Activated CD8-positive, alpha-beta T cell treated with anti-CD3 and anti-CD28 coated beads, Interleukin-2, amount 10 ng/mL, durations not matched to agents 7 days and 5 days (primary cell): Measurements from ENCODE around the gene FAM118B. TPM values are rescaled to one million over a fixed set of nuclear protein-coding genes. Genes with fewer than 3 reads are reported as not detected.

Experiments used
- ATAC-seq: fragments of 150-1000 bp; cut with Tn5 transposase; one replicate; pipeline ENCODE4 v1.10.0; 2021; ENCODE audit warnings: moderate library complexity
- CTCF ChIA-PET: fragments of 350-600 bp; sonication (Branson Sonifier 250); formaldehyde crosslinking; loops from one replicate; lab custom pipeline; 2021; ENCODE audit warnings: antibody characterized with exemption; lab: Charles Lee
- POLR2A ChIA-PET: fragments of 350-600 bp; sonication (Branson Sonifier 250); formaldehyde crosslinking; loops from one replicate; lab custom pipeline; 2021; ENCODE audit warnings: antibody characterized with exemption; lab: Charles Lee
- DNase-seq: peaks from one replicate; pipeline ENCODE4 v3.0.0-alpha.2; 2020
- H3K27ac Mint-ChIP-seq: one replicate; pipeline ENCODE4 v1.8.0; 2021; ENCODE audit warnings: mild to moderate bottlenecking, mixed read lengths
- H3K27me3 Mint-ChIP-seq: one replicate; pipeline ENCODE4 v1.8.0; 2021; ENCODE audit warnings: low read depth, mixed read lengths
- H3K36me3 Mint-ChIP-seq: one replicate; pipeline ENCODE4 v1.8.0; 2021; ENCODE audit warnings: low read depth, mixed read lengths
- H3K4me1 Mint-ChIP-seq: one replicate; pipeline ENCODE4 v1.8.0; 2021; ENCODE audit warnings: low read depth, mixed read lengths
- H3K4me3 Mint-ChIP-seq: one replicate; pipeline ENCODE4 v1.8.0; 2021; ENCODE audit warnings: mild to moderate bottlenecking, mixed read lengths
- H3K9me3 Mint-ChIP-seq: one replicate; pipeline ENCODE4 v1.8.0; 2022; ENCODE audit warnings: mixed read lengths; ENCODE audit not compliant: insufficient read depth
- total RNA-seq, 2 experiments: library from RNA; stranded (reverse); gene quantifications; one replicate each; pipeline ENCODE4 v1.2.3, GENCODE V29; 2021

FAM118B gene
- total RNA-seq, 2 experiments from 2014 or later, result 11.8 to 12.8 TPM

GRCh38 chr11:126262216-126262615 lies 50.6 kb downstream of the FAM118B start:
- Mint-ChIP-seq H3K9me3 (no peaks in the 10 kb centered on the region), H3K4me3 (no peak overlapping the region), H3K27me3 (no peaks in the 10 kb centered on the region), H3K36me3 (peaks cover 67% of the 10 kb centered on the region), H3K27ac (no peak overlapping the region), H3K4me1 (peaks cover 8% of the 10 kb centered on the region)
- ChIA-PET CTCF (interaction anchor here (1.1 kb wide), 1 partner anchor 11 kb away, joined by 3 read pairs; no protein-coding TSS in a partner anchor), POLR2A (interaction anchor here (1.3 kb wide), 1 partner anchor 19 kb away, joined by 4 read pairs; no protein-coding TSS in a partner anchor)
- ATAC-seq (no peak), DNase-seq (no peak)

- Mint-ChIP-seq H3K4me1 (peaks cover 17% of the 10 kb centered on the region), H3K9me3 (no peaks in the 10 kb centered on the region), H3K27me3 (no peaks in the 10 kb centered on the region), H3K4me3 (no peak overlapping the region), H3K36me3 (peaks cover 74% of the 10 kb centered on the region), H3K27ac (no peak overlapping the region)
- ChIA-PET POLR2A (interaction anchor here (1.0 to 1.3 kb wide), 2 partner anchors 18 to 52 kb away, joined by 3 to 4 read pairs; partner anchors contain the start of genes FAM118B and RPUSD4), CTCF (no interaction called here)
- ATAC-seq (no peak), DNase-seq (no peak)
These were observed 51.9 kb downstream of the FAM118B start for GRCh38 chr11:126263489-126263888.

GRCh38 chr11:126265811-126266210 lies 54.2 kb downstream of the FAM118B start:
- Mint-ChIP-seq H3K36me3 (peaks cover 64% of the 10 kb centered on the region), H3K4me3 (no peak overlapping the region)
- CTCF ChIA-PET, result no interaction called here

GRCh38 chr11:126267650-126268049 lies 56.1 kb downstream of the FAM118B start:
- ATAC-seq, result no peak
- H3K27me3 Mint-ChIP-seq, result no peaks in the 10 kb centered on the region
- peak overlapping the region; percentile 95 for H3K27ac Mint-ChIP-seq
- peaks cover 62% of the 10 kb centered on the region for H3K36me3 Mint-ChIP-seq
- DNase-seq, result no peak
- peaks cover 43% of the 10 kb centered on the region for H3K4me1 Mint-ChIP-seq
- ChIA-PET CTCF (interaction anchor here (1.3 to 1.4 kb wide), 2 partner anchors 15 to 74 kb away, joined by 3 to 4 read pairs; partner anchors contain the start of gene TIRAP), POLR2A (interaction anchor here (1.5 to 6.4 kb wide), 3 partner anchors 14 to 198 kb away, joined by 3 to 52 read pairs (median 10); partner anchors contain the start of genes FAM118B, RPUSD4 and TIRAP)
- peak overlapping the region; percentile 92 for H3K4me3 Mint-ChIP-seq
- H3K9me3 Mint-ChIP-seq, result no peaks in the 10 kb centered on the region

More at GRCh38 chr11:126265811-126266210, 54.2 kb downstream of the FAM118B start:
- no peaks in the 10 kb centered on the region for H3K27me3 Mint-ChIP-seq
- H3K9me3 Mint-ChIP-seq, result no peaks in the 10 kb centered on the region
- ATAC-seq (no peak), DNase-seq (no peak)
- POLR2A ChIA-PET, result no interaction called here
- H3K4me1 Mint-ChIP-seq, result peaks cover 34% of the 10 kb centered on the region
- peak overlapping the region; percentile 11 for H3K27ac Mint-ChIP-seq

GRCh38 chr11:126268361-126268707 lies 56.8 kb downstream of the FAM118B start:
- DNase-seq, result no peak
- peaks cover 63% of the 10 kb centered on the region for H3K36me3 Mint-ChIP-seq
- no peaks in the 10 kb centered on the region for H3K27me3 Mint-ChIP-seq
- H3K4me1 Mint-ChIP-seq, result peaks cover 45% of the 10 kb centered on the region
- peak overlapping the region; percentile 92 for H3K4me3 Mint-ChIP-seq
- ChIA-PET POLR2A (interaction anchor here (0.5 to 6.4 kb wide), 6 partner anchors 14 to 1336 kb away, joined by 3 to 52 read pairs (median 5); partner anchors contain the start of genes DCPS, FAM118B, RPUSD4 and TIRAP), CTCF (interaction anchor here (1.1 to 1.4 kb wide), 3 partner anchors 14 to 74 kb away, joined by 3 to 4 read pairs (median 4); partner anchors contain the start of gene TIRAP)
- peak overlapping the region; percentile 95 for H3K27ac Mint-ChIP-seq
- no peaks in the 10 kb centered on the region for H3K9me3 Mint-ChIP-seq
- ATAC-seq, result peak; percentile 2

- ATAC-seq, result peak; percentile 99
- Mint-ChIP-seq H3K27me3 (no peaks in the 10 kb centered on the region), H3K4me1 (peaks cover 45% of the 10 kb centered on the region), H3K4me3 (peak within 1 kb of the TSS; percentile 92), H3K9me3 (no peaks in the 10 kb centered on the region), H3K27ac (peak within 1 kb of the TSS; percentile 95), H3K36me3 (peaks cover 59% of the 10 kb centered on the region)
- DNase-seq, result peak; percentile 100
- POLR2A ChIA-PET, result interaction anchor here (0.5 to 6.4 kb wide), 8 partner anchors 13 to 1336 kb away, joined by 3 to 52 read pairs (median 4); partner anchors contain the start of genes DCPS, FAM118B, RPUSD4 and ST3GAL4
- CTCF ChIA-PET, result interaction anchor here (1.1 to 1.4 kb wide), 5 partner anchors 13 to 212 kb away, joined by 3 to 4 read pairs (median 4); partner anchors contain the start of gene TIRAP
These were observed 57.4 kb downstream of the FAM118B start, which contains the start of the genes FOXRED1 and SRPRA for GRCh38 chr11:126268708-126269579. TSS of gene FOXRED1 (plus strand) at chr11:126269154. CDS start at chr11:126269207, 53 bp downstream. TSS of gene SRPRA (minus strand) at chr11:126268895. CDS start at chr11:126268804, 91 bp downstream.

DNA sequence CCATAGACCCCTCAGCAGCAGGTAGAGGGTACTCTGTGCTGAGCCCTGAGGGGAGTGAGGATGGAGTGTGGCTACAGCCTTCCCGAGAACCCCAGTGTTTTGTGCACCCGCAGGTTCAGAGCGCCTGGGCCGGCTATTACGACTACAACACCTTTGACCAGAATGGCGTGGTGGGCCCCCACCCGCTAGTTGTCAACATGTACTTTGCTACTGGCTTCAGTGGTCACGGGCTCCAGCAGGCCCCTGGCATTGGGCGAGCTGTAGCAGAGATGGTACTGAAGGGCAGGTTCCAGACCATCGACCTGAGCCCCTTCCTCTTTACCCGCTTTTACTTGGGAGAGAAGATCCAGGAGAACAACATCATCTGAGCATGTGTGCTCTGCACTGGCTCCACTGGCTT lies 65.7 kb downstream of the FAM118B start:
- no peak overlapping the region for H3K27ac Mint-ChIP-seq
- DNase-seq (no peak), ATAC-seq (no peak)
- peaks cover 35% of the 10 kb centered on the region for H3K4me1 Mint-ChIP-seq
- no peaks in the 10 kb centered on the region for H3K27me3 Mint-ChIP-seq
- CTCF ChIA-PET, result no interaction called here
- H3K4me3 Mint-ChIP-seq, result no peak overlapping the region
- H3K36me3 Mint-ChIP-seq, result peaks cover 58% of the 10 kb centered on the region
- POLR2A ChIA-PET, result no interaction called here
- no peaks in the 10 kb centered on the region for H3K9me3 Mint-ChIP-seq

GRCh38 chr11:126277780-126278179 lies 66.2 kb downstream of the FAM118B start:
- ChIA-PET POLR2A (no interaction called here), CTCF (no interaction called here)
- Mint-ChIP-seq H3K27ac (no peak overlapping the region), H3K27me3 (no peaks in the 10 kb centered on the region), H3K9me3 (no peaks in the 10 kb centered on the region), H3K4me3 (no peak overlapping the region), H3K36me3 (peaks cover 53% of the 10 kb centered on the region), H3K4me1 (peaks cover 36% of the 10 kb centered on the region)
- DNase-seq (no peak), ATAC-seq (no peak)

- ATAC-seq, result no peak
- H3K27me3 Mint-ChIP-seq, result no peaks in the 10 kb centered on the region
- peak overlapping the region; percentile 86 for H3K27ac Mint-ChIP-seq
- ChIA-PET CTCF (interaction anchor here (1.0 kb wide), 2 partner anchors 31 to 202 kb away, joined by 3 to 4 read pairs; no protein-coding TSS in a partner anchor), POLR2A (no interaction called here)
- peaks cover 45% of the 10 kb centered on the region for H3K36me3 Mint-ChIP-seq
- no peak overlapping the region for H3K4me3 Mint-ChIP-seq
- DNase-seq, result no peak
- no peaks in the 10 kb centered on the region for H3K9me3 Mint-ChIP-seq
- peaks cover 43% of the 10 kb centered on the region for H3K4me1 Mint-ChIP-seq
These were observed 67.6 kb downstream of the FAM118B start for GRCh38 chr11:126279191-126279590.

- ATAC-seq, result no peak
- Mint-ChIP-seq H3K27ac (peak overlapping the region; percentile 86), H3K9me3 (no peaks in the 10 kb centered on the region), H3K4me1 (peaks cover 49% of the 10 kb centered on the region), H3K36me3 (peaks cover 33% of the 10 kb centered on the region), H3K4me3 (peak overlapping the region; percentile 23), H3K27me3 (no peaks in the 10 kb centered on the region)
- CTCF ChIA-PET, result interaction anchor here (1.5 kb wide), 1 partner anchor 30 kb away, joined by 4 read pairs; no protein-coding TSS in a partner anchor
- POLR2A ChIA-PET, result interaction anchor here (0.8 to 4.9 kb wide), 3 partner anchors 10 to 38 kb away, joined by 3 to 52 read pairs (median 4); partner anchors contain the start of genes FOXRED1 and SRPRA
- DNase-seq, result no peak
These were observed 69.0 kb downstream of the FAM118B start for GRCh38 chr11:126280595-126280994.

- peak overlapping the region; percentile 86 for H3K27ac Mint-ChIP-seq
- ATAC-seq (no peak), DNase-seq (no peak)
These were observed 69.7 kb downstream of the FAM118B start for GRCh38 chr11:126281245-126281644.

More at GRCh38 chr11:126281245-126281644, 69.7 kb downstream of the FAM118B start:
- POLR2A ChIA-PET, result interaction anchor here (0.8 to 4.9 kb wide), 5 partner anchors 11 to 38 kb away, joined by 3 to 52 read pairs (median 4); partner anchors contain the start of genes DCPS, FOXRED1 and SRPRA
- peaks cover 28% of the 10 kb centered on the region for H3K36me3 Mint-ChIP-seq
- H3K4me1 Mint-ChIP-seq, result peaks cover 49% of the 10 kb centered on the region
- CTCF ChIA-PET, result interaction anchor here (1.5 kb wide), 1 partner anchor 30 kb away, joined by 4 read pairs; no protein-coding TSS in a partner anchor
- no peak overlapping the region for H3K4me3 Mint-ChIP-seq
- no peaks in the 10 kb centered on the region for H3K9me3 Mint-ChIP-seq
- H3K27me3 Mint-ChIP-seq, result no peaks in the 10 kb centered on the region
